H9 (cell line): ENCODE measurements around the gene ROBO1. TPM values are rescaled to one million over a fixed set of nuclear protein-coding genes. Genes with fewer than 3 reads are reported as not detected.

ENCODE experiments used
- DNase-seq: peaks from one replicate; pipeline ENCODE4 v3.0.0-alpha.2; 2017
- H2AFZ ChIP-seq: one replicate; pipeline ENCODE4 v1.6.1; 2013; ENCODE audit warnings: mild to moderate bottlenecking, low read length, control low read depth, moderate library complexity
- H2AK5ac ChIP-seq: 2 replicates; pipeline ENCODE4 v1.6.1; 2013; ENCODE audit warnings: low read length, control low read depth, mixed read lengths; ENCODE audit not compliant: insufficient read length
- H2BK120ac ChIP-seq: one replicate; pipeline ENCODE4 v1.6.1; 2013; ENCODE audit warnings: low read depth, mild to moderate bottlenecking, low read length, control low read depth, inconsistent platforms; ENCODE audit not compliant: poor library complexity, severe bottlenecking
- H2BK12ac ChIP-seq: 2 replicates; pipeline ENCODE4 v1.6.1; 2013; ENCODE audit warnings: low read length, control low read depth, mixed read lengths, low read depth; ENCODE audit not compliant: insufficient read length
- H2BK15ac ChIP-seq: 2 replicates; pipeline ENCODE4 v1.6.1; 2013; ENCODE audit warnings: low read depth, low read length, control low read depth
- H2BK20ac ChIP-seq: one replicate; pipeline ENCODE4 v1.6.1; 2013; ENCODE audit warnings: low read depth, mild to moderate bottlenecking, low read length, control low read depth, inconsistent platforms; ENCODE audit not compliant: poor library complexity, severe bottlenecking
- H2BK5ac ChIP-seq: 2 replicates; pipeline ENCODE4 v1.6.1; 2013; ENCODE audit warnings: low read length, control low read depth, mixed read lengths; ENCODE audit not compliant: insufficient read length
- H3K14ac ChIP-seq: 2 replicates; pipeline ENCODE4 v1.6.1; 2013; ENCODE audit warnings: low read length, control low read depth; ENCODE audit not compliant: insufficient read depth
- H3K18ac ChIP-seq: 2 replicates; pipeline ENCODE4 v1.6.1; 2013; ENCODE audit warnings: low read depth, mild to moderate bottlenecking, mixed read lengths, low read length, control low read depth; ENCODE audit not compliant: insufficient read length
- H3K23ac ChIP-seq: 2 replicates; pipeline ENCODE4 v1.6.1; 2013; ENCODE audit warnings: low read length, control low read depth, mixed read lengths, low read depth; ENCODE audit not compliant: insufficient read length
- H3K23me2 ChIP-seq: 2 replicates; pipeline ENCODE4 v1.6.1; 2013; ENCODE audit warnings: low read depth, mild to moderate bottlenecking, mixed read lengths, low read length, control low read depth; ENCODE audit not compliant: insufficient read length, poor library complexity, severe bottlenecking
- H3K27ac ChIP-seq: 2 replicates; pipeline ENCODE4 v1.5.1; 2013; ENCODE audit warnings: low read length, control low read depth, mixed read lengths, low read depth; ENCODE audit not compliant: insufficient read length
- H3K27me3 ChIP-seq: 2 replicates; pipeline ENCODE4 v1.6.1; 2013; ENCODE audit warnings: low read length, control low read depth, inconsistent platforms; ENCODE audit not compliant: insufficient read depth
- H3K4ac ChIP-seq: 2 replicates; pipeline ENCODE4 v1.6.1; 2013; ENCODE audit warnings: low read depth, mild to moderate bottlenecking, control low read depth, inconsistent platforms, low read length, moderate library complexity
- H3K4me1 ChIP-seq: 2 replicates; pipeline ENCODE4 v1.6.1; 2013; ENCODE audit warnings: low read length, control low read depth, inconsistent platforms; ENCODE audit not compliant: insufficient read depth
- H3K4me2 ChIP-seq: 2 replicates; pipeline ENCODE4 v1.6.1; 2013; ENCODE audit warnings: low read length, control low read depth, mixed read lengths; ENCODE audit not compliant: insufficient read length, insufficient read depth
- H3K56ac ChIP-seq: 2 replicates; pipeline ENCODE4 v1.6.1; 2013; ENCODE audit warnings: low read depth, mild to moderate bottlenecking, mixed read lengths, low read length, control low read depth; ENCODE audit not compliant: insufficient read length
- H3K79me1 ChIP-seq: 2 replicates; pipeline ENCODE4 v1.6.1; 2013; ENCODE audit warnings: low read depth, mild to moderate bottlenecking, moderate library complexity, low read length, control low read depth, inconsistent platforms; ENCODE audit not compliant: insufficient read depth, poor library complexity, severe bottlenecking
- H3K79me2 ChIP-seq: 2 replicates; pipeline ENCODE4 v1.6.1; 2013; ENCODE audit warnings: low read length, control low read depth, inconsistent platforms; ENCODE audit not compliant: insufficient read depth
- H3K9ac ChIP-seq: 2 replicates; pipeline ENCODE4 v1.6.1; 2013; ENCODE audit warnings: low read length, control low read depth, mixed read lengths; ENCODE audit not compliant: insufficient read length; ENCODE audit errors: extremely low read depth
- H3K9me3 ChIP-seq: one replicate; pipeline ENCODE4 v1.6.1; 2013; ENCODE audit warnings: low read depth, low read length, inconsistent platforms; ENCODE audit not compliant: control insufficient read depth
- H3T11ph ChIP-seq: one replicate; pipeline ENCODE4 v1.6.1; 2013; ENCODE audit warnings: mild to moderate bottlenecking, low read length, control low read depth, inconsistent platforms
- H4K20me1 ChIP-seq: one replicate; pipeline ENCODE4 v1.6.1; 2013; ENCODE audit not compliant: control insufficient read depth, insufficient read length, insufficient read depth
- H4K5ac ChIP-seq: 2 replicates; pipeline ENCODE4 v1.6.1; 2013; ENCODE audit warnings: low read depth, mild to moderate bottlenecking, mixed read lengths, low read length, control low read depth; ENCODE audit not compliant: insufficient read length
- H4K8ac ChIP-seq: replicated peaks from 2 replicates; pipeline ENCODE4 v1.6.1; 2013; ENCODE audit warnings: low read length, control low read depth, mixed read lengths, low read depth; ENCODE audit not compliant: insufficient read length
- H4K91ac ChIP-seq: 2 replicates; pipeline ENCODE4 v1.6.1; 2013; ENCODE audit warnings: low read depth, mild to moderate bottlenecking, moderate library complexity, mixed read lengths, low read length, control low read depth; ENCODE audit not compliant: insufficient read length
- H3K27ac Mint-ChIP-seq, 3 experiments: 2 replicates in 2 of 3; 3 replicates in 1 of 3; pipeline ENCODE4 v1.8.0; 2020 to 2021; ENCODE audit warnings: mixed read lengths in 3 of 3, mild to moderate bottlenecking in 1 of 3, moderate library complexity in 1 of 3
- H3K27me3 Mint-ChIP-seq: 2 replicates; pipeline ENCODE4 v1.8.0; 2021; ENCODE audit warnings: low read depth, mild to moderate bottlenecking, moderate library complexity, mixed read lengths
- H3K36me3 Mint-ChIP-seq, 3 experiments: 2 replicates in 2 of 3; 3 replicates in 1 of 3; pipeline ENCODE4 v1.8.0; 2020 to 2021; ENCODE audit warnings: low read depth in 3 of 3, mixed read lengths in 3 of 3; ENCODE audit not compliant: insufficient read depth in 1 of 3
- H3K4me1 Mint-ChIP-seq, 2 experiments: 2 replicates each; pipeline ENCODE4 v1.8.0; 2020; ENCODE audit warnings: mixed read lengths in 2 of 2
- H3K4me3 Mint-ChIP-seq, 2 experiments: 2 replicates in 1 of 2; 3 replicates in 1 of 2; pipeline ENCODE4 v1.8.0; 2020 to 2021; ENCODE audit warnings: mild to moderate bottlenecking in 2 of 2, mixed read lengths in 2 of 2, moderate library complexity in 1 of 2
- H3K9me3 Mint-ChIP-seq, 2 experiments: 2 replicates in 1 of 2; 3 replicates in 1 of 2; pipeline ENCODE4 v1.8.0; 2020; ENCODE audit warnings: mild to moderate bottlenecking in 2 of 2, mixed read lengths in 2 of 2, moderate library complexity in 1 of 2
- CTCF ChIP-seq: fragments of 200-600 bp; sonication (generic); conservative IDR thresholded peaks from 3 replicates; pipeline ENCODE4 v1.8.0; 2021; ENCODE audit warnings: antibody characterized with exemption, mild to moderate bottlenecking
- WGBS: extraction: QIAGEN DNeasy Blood & Tissue Kit; methylation state at CpG from one replicate; pipeline ENCODE4 v1.1.7; 2013; ENCODE audit warnings: missing lambda C conversion rate, low lambda C conversion rate, mixed read lengths; ENCODE audit not compliant: insufficient read length; ENCODE audit errors: extremely low coverage; 5-methylcytosine and 5-hydroxymethylcytosine counted together
- total RNA-seq: library from RNA; stranded (reverse); gene quantifications from 2 replicates; pipeline ENCODE4 v1.2.1, GENCODE V29; 2021

The ROBO1 gene
- total RNA-seq, 1 experiment from 2014 or later: 62.7 TPM

- Histone ChIP-seq H2AFZ (no peak overlapping the region), H3K9ac (no peak overlapping the region), H3K4ac (no peak overlapping the region), H3T11ph (no peak overlapping the region), H3K14ac (no peak overlapping the region), H2AK5ac (no peak overlapping the region), H2BK15ac (no peak overlapping the region), H2BK120ac (no peak overlapping the region), H2BK20ac (no peak overlapping the region), H4K5ac (no peak overlapping the region), H3K27ac (no peak overlapping the region), H3K23ac (no peak overlapping the region), H4K20me1 (no peaks in the 10 kb centered on the region), H3K56ac (no peak overlapping the region), H3K4me2 (no peak overlapping the region), H3K79me1 (peaks cover 5% of the 10 kb centered on the region), H3K23me2 (no peaks in the 10 kb centered on the region), H2BK12ac (no peak overlapping the region), H3K27me3 (no peaks in the 10 kb centered on the region), H4K91ac (no peak overlapping the region), H3K18ac (no peak overlapping the region), H3K4me1 (no peaks in the 10 kb centered on the region), H2BK5ac (no peak overlapping the region), H3K79me2 (peaks cover 4% of the 10 kb centered on the region; the same call in 1 of the 2 replicates), H3K9me3 (no peaks in the 10 kb centered on the region), H4K8ac (no peak overlapping the region)
- no peak for TF ChIP-seq CTCF
- no peaks in the 10 kb centered on the region for H3K9me3 Mint-ChIP-seq
- H3K27me3 Mint-ChIP-seq: no peaks in the 10 kb centered on the region
- H3K4me3 Mint-ChIP-seq: no peak overlapping the region
- no peaks in the 10 kb centered on the region for H3K36me3 Mint-ChIP-seq
- no peak overlapping the region for H3K27ac Mint-ChIP-seq
- no CpG with 5 or more reads among the region's 1 CpG for WGBS
- H3K4me1 Mint-ChIP-seq: peaks cover 33 to 34% of the 10 kb centered on the region in 2 experiments
- no peak for DNase-seq
Measured at GRCh38 chr3:79006077-79006476, 761.7 kb downstream of the ROBO1 start.
